Testis (tissue), 3 donors: Measurements from ENCODE around the gene PAX3. TPM values are rescaled to one million over a fixed set of nuclear protein-coding genes. Genes with fewer than 3 reads are reported as not detected.

Experiments
- DNase-seq: peaks from one replicate; pipeline ENCODE4 v3.0.0-alpha.2; 2019
- H3K27ac ChIP-seq, 2 donors: fragments of 200-600 bp; sonication (generic); one replicate each; pipeline ENCODE4 v1.5.1; 2019
- H3K27me3 ChIP-seq: fragments of 200-600 bp; sonication (generic); one replicate; pipeline ENCODE4 v1.5.1; 2019
- H3K36me3 ChIP-seq: fragments of 200-600 bp; sonication (generic); one replicate; pipeline ENCODE4 v1.5.1; 2017; ENCODE audit warnings: low read depth; ENCODE audit errors: missing control alignments
- H3K4me1 ChIP-seq: fragments of 200-600 bp; sonication (generic); one replicate; pipeline ENCODE4 v1.5.1; 2019
- H3K4me3 ChIP-seq, 2 donors: fragments of 200-600 bp; sonication (generic); one replicate each; pipeline ENCODE4 v1.5.1; 2017 to 2019
- H3K9me3 ChIP-seq: fragments of 200-600 bp; sonication (generic); one replicate; pipeline ENCODE4 v1.5.1; 2017
- CTCF ChIP-seq, 3 experiments: fragments of 450-650 bp in 2 of 3; fragments of 200-600 bp in 1 of 3; sonication (generic) in 1 of 3; IDR thresholded peaks; one replicate each; pipeline ENCODE4 v1.5.1; 2016 to 2019; ENCODE audit warnings: antibody characterized with exemption in 3 of 3, mild to moderate bottlenecking in 2 of 3, moderate library complexity in 1 of 3
- POLR2A ChIP-seq: fragments of 450-650 bp; IDR thresholded peaks from one replicate; pipeline ENCODE4 v1.6.1; 2017; ENCODE audit warnings: antibody characterized with exemption, mild to moderate bottlenecking, moderate library complexity
- WGBS, 2 donors: methylation state at CpG; one replicate each; pipeline ENCODE4 v1.1.5; 2018; 5-methylcytosine and 5-hydroxymethylcytosine counted together
- intact Hi-C: fragments of 100-400 bp; cut with DNase I; formaldehyde crosslinking; loops from one replicate; pipeline ENCODE4 v1.15.1; 2023; ENCODE audit warnings: low total_unique reads
- polyA plus RNA-seq: library from polyadenylated mRNA; stranded (reverse); fragments of 350-450 nt; fragmentation: Illumina TruSeq; extraction: RNeasy Lipid Tissue Mini Kit (QIAGEN cat#74804); gene quantifications from one replicate; pipeline ENCODE4 v1.2.3, GENCODE V29; 2014; ENCODE audit warnings: low read depth, low replicate concordance; ENCODE audit not compliant: insufficient read depth
- total RNA-seq, 2 donors: library from RNA; depleted of rRNA; stranded (reverse); fragments of >200 nt; gene quantifications; one replicate each; pipeline ENCODE4 v1.2.3, GENCODE V29; 2016

The PAX3 gene
- total and polyA plus RNA-seq, 3 donors from 2014 or later = 4.8 to 6.0 (median 4.9) TPM

GRCh38 chr2:222264791-222265320 is 33.9 kb downstream of the PAX3 start:
- Histone ChIP-seq H3K27ac (no peak overlapping the region), H3K27me3 (no peaks in the 10 kb centered on the region), H3K9me3 (no peaks in the 10 kb centered on the region), H3K36me3 (no peaks in the 10 kb centered on the region), H3K4me1 (no peaks in the 10 kb centered on the region), H3K4me3 (no peak overlapping the region)
- intact Hi-C loops = no loop called here
- DNase-seq = no peak
- 56 to 68% methylated on average over 4 of the region's 4 CpGs for WGBS, 2 donors
- TF ChIP-seq CTCF (IDR thresholded peaks at IDR 0.05) = no peak
- TF ChIP-seq POLR2A = no peak

GRCh38 chr2:222261504-222261903 is 37.3 kb downstream of the PAX3 start:
- no peak for TF ChIP-seq POLR2A
- TF ChIP-seq CTCF (IDR thresholded peaks at IDR 0.05) = no peak
- Histone ChIP-seq H3K9me3 (no peaks in the 10 kb centered on the region), H3K36me3 (no peaks in the 10 kb centered on the region), H3K4me3 (no peak overlapping the region), H3K27me3 (no peaks in the 10 kb centered on the region), H3K4me1 (no peaks in the 10 kb centered on the region), H3K27ac (no peak overlapping the region)
- intact Hi-C loops = no loop called here
- 80 to 88% methylated on average over 2 of the region's 2 CpGs for WGBS, 2 donors
- DNase-seq = no peak

GRCh38 chr2:222257645-222258044 is 41.2 kb downstream of the PAX3 start:
- DNase-seq = no peak
- Histone ChIP-seq H3K27ac (no peak overlapping the region), H3K9me3 (no peaks in the 10 kb centered on the region), H3K4me1 (no peaks in the 10 kb centered on the region), H3K4me3 (no peak overlapping the region), H3K27me3 (no peaks in the 10 kb centered on the region), H3K36me3 (no peaks in the 10 kb centered on the region)
- TF ChIP-seq POLR2A (no peak), CTCF (IDR thresholded peaks at IDR 0.05) (no peak)
- intact Hi-C loops = no loop called here
- WGBS, 2 donors = 33 to 43% methylated on average over 6 of the region's 6 CpGs

- intact Hi-C loops = no loop called here
- Histone ChIP-seq H3K27me3 (no peaks in the 10 kb centered on the region), H3K36me3 (no peaks in the 10 kb centered on the region), H3K4me3 (no peak overlapping the region), H3K4me1 (no peaks in the 10 kb centered on the region), H3K27ac (no peak overlapping the region), H3K9me3 (no peaks in the 10 kb centered on the region)
- 31 to 33% methylated on average over 8 of the region's 8 CpGs for WGBS, 2 donors
- DNase-seq = no peak
- TF ChIP-seq CTCF (IDR thresholded peaks at IDR 0.05) (no peak), POLR2A (no peak)
These were observed 42.5 kb downstream of the PAX3 start for GRCh38 chr2:222256250-222256649.

GRCh38 chr2:222255090-222255489 is 43.7 kb downstream of the PAX3 start:
- TF ChIP-seq POLR2A (no peak), CTCF (IDR thresholded peaks at IDR 0.05) (no peak)
- Histone ChIP-seq H3K27me3 (no peaks in the 10 kb centered on the region), H3K9me3 (no peaks in the 10 kb centered on the region), H3K4me3 (no peak overlapping the region), H3K27ac (no peak overlapping the region), H3K36me3 (no peaks in the 10 kb centered on the region), H3K4me1 (no peaks in the 10 kb centered on the region)
- intact Hi-C loops = no loop called here
- no peak for DNase-seq
